Measurements from ENCODE around the gene KCNF1. TPM values are rescaled to one million over a fixed set of nuclear protein-coding genes. Genes with fewer than 3 reads are reported as not detected.

Gene KCNF1
- total and polyA plus RNA-seq, 2 of the 8 experiments (the other 6 are each of a cell fraction or from before 2014, with no cell fraction given) = 0.48 to 1.5 TPM

GRCh38 chr2:10905862-10906143 lies 5.9 kb upstream of the KCNF1 start (continued):
- TF ChIP-seq RAD21 (IDR thresholded peaks at IDR 0.05 in 1 of 2, conservative IDR thresholded peaks at IDR 0.05 in 1 of 2; ENCODE audit: low read depth in 2 of 2, low read length in 2 of 2) = no peak
